GM12878 (cell line): ENCODE measurements around the gene CACTIN. TPM values are rescaled to one million over a fixed set of nuclear protein-coding genes. Genes with fewer than 3 reads are reported as not detected.
"Not testable (repeated sequence)": the region's sequence is repeated elsewhere in the genome, so short reads cannot be mapped to it uniquely, and the experiment has no call there.

Experiments
- ATAC-seq: fragments of 200-7000 bp; cut with Tn5 transposase; 3 replicates; pipeline ENCODE4 v1.9.1; 2020; ENCODE audit warnings: mild to moderate bottlenecking, moderate library complexity
- BruUV-seq: library from RNA; stranded (reverse); fragments of 400-500 nt; replicated peaks from 2 replicates; lab custom pipeline; 2021; lab: Mats Ljungman, UMichigan
- CTCF ChIA-PET: fragments of 300-600 bp; sonication (Branson Sonifier 250); formaldehyde crosslinking; extraction: SDS; loops from one replicate; lab custom pipeline; 2021; ENCODE audit warnings: inconsistent platforms; lab: Yijun Ruan, JAX
- POLR2A ChIA-PET: fragments of 350-600 bp; formaldehyde crosslinking; extraction: SDS; loops from one replicate; lab custom pipeline; 2021; ENCODE audit warnings: inconsistent platforms; lab: Charles Lee
- RAD21 ChIA-PET: fragments of 300-600 bp; sonication (Branson Sonifier 250); formaldehyde crosslinking; loops from one replicate; lab custom pipeline; 2023; ENCODE audit warnings: antibody characterized with exemption; ENCODE audit not compliant: unreplicated experiment; lab: Charles Lee
- SMC1A ChIA-PET: fragments of 300-600 bp; sonication (Branson Sonifier 250); formaldehyde crosslinking; loops from one replicate; lab custom pipeline; 2023; ENCODE audit not compliant: unreplicated experiment, uncharacterized antibody; lab: Charles Lee
- DNase-seq: peaks from one replicate; pipeline ENCODE4 v3.0.0-alpha.2; 2011; ENCODE audit warnings: low read depth, low spot score
- FAIRE-seq: peaks from 3 replicates; lab custom pipeline; 2011; peaks lifted over from hg19 to GRCh38; lab: Jason Lieb, UNC
- H2AFZ ChIP-seq: 2 replicates; pipeline ENCODE4 v1.6.0; 2011; ENCODE audit warnings: low read depth, low read length, control low read depth; ENCODE audit not compliant: control insufficient read depth
- H3K27ac ChIP-seq: 2 replicates; pipeline ENCODE4 v1.5.1; 2011; ENCODE audit warnings: control low read depth; ENCODE audit not compliant: control insufficient read depth, insufficient read depth
- H3K27me3 ChIP-seq, 2 experiments: replicated peaks in 1 of 2; 2 replicates each; pipeline versions ENCODE4 v1.6.0 to v1.6.1; 2011; ENCODE audit warnings: low read length in 1 of 2; ENCODE audit not compliant: control insufficient read depth in 2 of 2, insufficient read depth in 2 of 2
- H3K36me3 ChIP-seq, 2 experiments: 2 replicates each; pipeline ENCODE4 v1.5.1; 2011; ENCODE audit warnings: low read length in 1 of 2; ENCODE audit not compliant: control insufficient read depth in 2 of 2, insufficient read depth in 2 of 2
- H3K4me1 ChIP-seq: 2 replicates; pipeline ENCODE4 v1.6.1; 2011; ENCODE audit warnings: mild to moderate bottlenecking, low read length, moderate library complexity, mixed read lengths; ENCODE audit not compliant: control insufficient read depth, insufficient read depth
- H3K4me2 ChIP-seq: 2 replicates; pipeline ENCODE4 v1.6.0; 2011; ENCODE audit warnings: control low read depth; ENCODE audit not compliant: control insufficient read depth, insufficient read depth
- H3K4me3 ChIP-seq: fragments of 200-600 bp; sonication (generic); 2 replicates; pipeline ENCODE4 v1.5.1; 2016
- H3K79me2 ChIP-seq: 2 replicates; pipeline ENCODE4 v1.6.0; 2011; ENCODE audit warnings: low read length; ENCODE audit not compliant: control insufficient read depth, insufficient read depth
- H3K9ac ChIP-seq: 2 replicates; pipeline ENCODE4 v1.8.0; 2011; ENCODE audit warnings: low read length, control low read depth, mixed read lengths; ENCODE audit not compliant: control insufficient read depth, insufficient read depth
- H3K9me3 ChIP-seq: replicated peaks from 3 replicates; pipeline ENCODE4 v1.5.1; 2011; ENCODE audit warnings: mild to moderate bottlenecking, low read length; ENCODE audit not compliant: control insufficient read depth, insufficient read depth
- H4K20me1 ChIP-seq: 2 replicates; pipeline ENCODE4 v1.6.0; 2011; ENCODE audit not compliant: control insufficient read depth, insufficient read depth
- GABPA ChIP-seq: IDR thresholded peaks from 2 replicates; pipeline ENCODE4 v1.6.1; 2014; ENCODE audit warnings: antibody characterized with exemption, low read depth, mild to moderate bottlenecking, inconsistent platforms
- MLLT1 ChIP-seq: fragments of 450-650 bp; IDR thresholded peaks from 2 replicates; pipeline ENCODE4 v1.6.1; 2016; ENCODE audit warnings: mild to moderate bottlenecking
- NFXL1 ChIP-seq: fragments of 450-650 bp; IDR thresholded peaks from 2 replicates; pipeline ENCODE4 v1.6.1; 2017; ENCODE audit warnings: antibody characterized with exemption, mild to moderate bottlenecking, borderline replicate concordance
- WGBS: methylation state at CpG from one replicate; pipeline ENCODE4 v1.1.6; 2016; ENCODE audit warnings: low lambda C conversion rate; ENCODE audit not compliant: insufficient replicate concordance, insufficient coverage; ENCODE audit errors: missing lambda C conversion rate; 5-methylcytosine and 5-hydroxymethylcytosine counted together
- in situ Hi-C: fragments of 300-500 bp; cut with MboI; formaldehyde crosslinking; loops from 9 replicates; pipeline ENCODE4 v1.14.3; 2018; ENCODE audit warnings: mixed read lengths
- intact Hi-C: fragments of 100-400 bp; cut with micrococcal nuclease; formaldehyde crosslinking; loops from one replicate; pipeline ENCODE4 v1.14.2; 2022; ENCODE audit not compliant: unreplicated experiment
- polyA plus RNA-seq, 11 experiments: library from polyadenylated mRNA; depleted of rRNA in 4 of 11; unstranded in 6 of 11; stranded (reverse) in 5 of 11; fragments of >200 nt; fragmentation: Nextera tagmentation in 4 of 11; fragmentation: Illumina TruSeq in 1 of 11; extraction: Ambion mirVana in 4 of 11; extraction: Trizol in 1 of 11; gene quantifications; 1 replicate in 1 of 11; 2 replicates in 10 of 11; pipeline versions ENCODE4 v1.2.1 to v1.2.3, GENCODE V29; 2011 to 2016; ENCODE audit warnings: inconsistent platforms in 2 of 11, missing spikeins in 2 of 11, low read depth in 1 of 11
- total RNA-seq, 4 experiments: library from RNA; depleted of rRNA in 3 of 4; stranded (reverse); fragments of >200 nt in 3 of 4; fragmentation: Illumina TruSeq in 1 of 4; extraction: Trizol in 1 of 4; gene quantifications; 2 replicates each; pipeline versions ENCODE4 v1.2.1 to v1.2.3, GENCODE V29; 2013 to 2021

The CACTIN gene
- total and polyA plus RNA-seq, 10 of the 15 experiments (the other 5 are each of a cell fraction or from before 2014, with no cell fraction given), result 0.40 to 31.4 (median 12.5) TPM

- TF ChIP-seq MLLT1 (no peak), GABPA (no peak)
These were observed 21.7 kb upstream of the CACTIN start (continued) for GRCh38 chr19:3648037-3648905.

DNA sequence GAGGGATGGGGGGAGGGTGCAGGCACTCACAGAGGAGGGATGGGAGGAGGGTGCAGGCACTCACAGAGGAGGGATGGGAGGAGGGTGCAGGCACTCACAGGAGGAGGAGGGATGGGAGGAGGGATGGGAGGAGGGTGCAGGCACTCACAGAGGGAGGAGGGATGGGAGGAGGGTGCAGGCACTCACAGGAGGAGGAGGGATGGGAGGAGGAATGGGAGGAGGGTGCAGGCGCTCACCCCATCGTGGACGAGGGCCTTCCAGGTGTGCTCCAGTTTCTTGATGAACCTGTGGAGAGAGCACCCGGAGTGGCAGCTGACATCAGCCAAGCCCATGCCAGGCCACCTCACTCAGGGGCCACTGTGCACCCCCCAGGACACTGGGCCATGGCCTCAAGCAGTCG is 20.5 kb upstream of the CACTIN start:
- H3K79me2 ChIP-seq, H3K4me1 ChIP-seq, H3K4me2 ChIP-seq, intact Hi-C loops, ATAC-seq, H4K20me1 ChIP-seq, FAIRE-seq, POLR2A ChIA-PET, H3K9ac ChIP-seq, H2AFZ ChIP-seq, SMC1A ChIA-PET, H3K27me3 ChIP-seq, CTCF ChIA-PET, H3K36me3 ChIP-seq, H3K27ac ChIP-seq, in situ Hi-C loops, H3K4me3 ChIP-seq, H3K9me3 ChIP-seq, BruUV-seq, DNase-seq, RAD21 ChIA-PET: not testable (repeated sequence)
- TF ChIP-seq NFXL1, result peak; percentile 72
- WGBS, result 91% methylated on average over 5 of the region's 5 CpGs
